Measurements from ENCODE around the gene IQCK.
A peak's percentile ranks its signal among the peaks of the same experiment; 100 is the strongest.
"Not testable (repeated sequence)": the region's sequence is repeated elsewhere in the genome, so short reads cannot be mapped to it uniquely, and the experiment has no call there.

Gene IQCK

GRCh38 chr16:19760356-19761060, 42.4 kb downstream of the IQCK start:
- DNase-seq: no peak

- DNase-seq: no peak
Measured at GRCh38 chr16:19765860-19766553, 47.9 kb downstream of the IQCK start.

GRCh38 chr16:19766554-19766884, 48.4 kb downstream of the IQCK start:
- DNase-seq: no peak

- DNase-seq: no peak
Measured at GRCh38 chr16:19766988-19767387, 48.9 kb downstream of the IQCK start.

- DNase-seq: no peak
Measured at GRCh38 chr16:19767497-19767896, 49.4 kb downstream of the IQCK start.

GRCh38 chr16:19769239-19769638, 51.2 kb downstream of the IQCK start:
- DNase-seq: no peak

- no peak for DNase-seq
Measured at GRCh38 chr16:19771040-19771439, 53.0 kb downstream of the IQCK start.

GRCh38 chr16:19771796-19772195, 53.7 kb downstream of the IQCK start:
- DNase-seq: no peak

- no peak for DNase-seq
Measured at GRCh38 chr16:19774024-19774423, 56.0 kb downstream of the IQCK start.

- no peak for DNase-seq
Measured at GRCh38 chr16:19776147-19776546, 58.1 kb downstream of the IQCK start.

GRCh38 chr16:19776565-19776964, 58.5 kb downstream of the IQCK start:
- DNase-seq: no peak

- no peak for DNase-seq
Measured at GRCh38 chr16:19780321-19780720, 62.2 kb downstream of the IQCK start.

GRCh38 chr16:19781226-19781625, 63.2 kb downstream of the IQCK start:
- DNase-seq: no peak

GRCh38 chr16:19783363-19784182, 65.5 kb downstream of the IQCK start:
- no peak for DNase-seq

- DNase-seq: no peak
Measured at GRCh38 chr16:19784183-19784736, 66.2 kb downstream of the IQCK start.

GRCh38 chr16:19785081-19785480, 67.0 kb downstream of the IQCK start:
- no peak for DNase-seq

GRCh38 chr16:19785512-19786130, 67.5 kb downstream of the IQCK start:
- DNase-seq: no peak

- not testable (repeated sequence) for DNase-seq
Measured at GRCh38 chr16:19801369-19801768, 83.3 kb downstream of the IQCK start.

GRCh38 chr16:19801824-19802223, 83.8 kb downstream of the IQCK start:
- DNase-seq: not testable (repeated sequence)

- no peak for DNase-seq
Measured at GRCh38 chr16:19802612-19803011, 84.5 kb downstream of the IQCK start.

GRCh38 chr16:19804538-19805323, 86.7 kb downstream of the IQCK start:
- peak; percentile 3 for DNase-seq

- no peak for DNase-seq
Measured at GRCh38 chr16:19805459-19806162, 87.5 kb downstream of the IQCK start.

Measured in OCI-M1 (cell line).